Keratinocyte (primary cell): ENCODE measurements around the gene SLC44A5. TPM values are rescaled to one million over a fixed set of nuclear protein-coding genes. Genes with fewer than 3 reads are reported as not detected.

Source experiments
- DNase-seq: peaks from one replicate; pipeline ENCODE4 v3.0.0-alpha.2; 2011; ENCODE audit warnings: low read depth, missing footprints, low spot score
- FAIRE-seq: peaks from 2 replicates; lab custom pipeline; 2011; peaks lifted over from hg19 to GRCh38; lab: Jason Lieb, UNC
- H2AFZ ChIP-seq: 2 replicates; pipeline ENCODE4 v1.6.0; 2012; ENCODE audit warnings: low read length, control low read depth, inconsistent platforms; ENCODE audit not compliant: control insufficient read depth
- H3K27ac ChIP-seq: 2 replicates; pipeline ENCODE4 v1.5.1; 2011; ENCODE audit warnings: low read length; ENCODE audit not compliant: control insufficient read depth, insufficient read depth
- H3K27me3 ChIP-seq: 3 replicates; pipeline ENCODE4 v1.6.0; 2011; ENCODE audit warnings: low read length; ENCODE audit not compliant: control insufficient read depth, insufficient read depth; ENCODE audit errors: extremely low read depth
- H3K36me3 ChIP-seq, 2 experiments: 2 replicates in 1 of 2; 3 replicates in 1 of 2; pipeline ENCODE4 v1.5.1; 2011; ENCODE audit warnings: low read length in 2 of 2, mild to moderate bottlenecking in 1 of 2; ENCODE audit not compliant: control insufficient read depth in 2 of 2, insufficient read depth in 2 of 2; ENCODE audit errors: extremely low read depth in 1 of 2
- H3K4me1 ChIP-seq: 3 replicates; pipeline ENCODE4 v1.5.1; 2011; ENCODE audit warnings: low read length; ENCODE audit not compliant: control insufficient read depth, insufficient read depth; ENCODE audit errors: extremely low read depth
- H3K4me2 ChIP-seq: 3 replicates; pipeline ENCODE4 v1.6.0; 2011; ENCODE audit warnings: low read depth, low read length; ENCODE audit not compliant: control insufficient read depth, insufficient read depth; ENCODE audit errors: extremely low read depth
- H3K4me3 ChIP-seq, 3 experiments: fragments of 200-600 bp in 1 of 3; sonication (generic) in 1 of 3; 2 replicates in 2 of 3; 3 replicates in 1 of 3; pipeline ENCODE4 v1.5.1; 2011 to 2016; ENCODE audit warnings: low read length in 3 of 3, mild to moderate bottlenecking in 3 of 3, control low read depth in 2 of 3, inconsistent platforms in 1 of 3, low read depth in 1 of 3, mixed read lengths in 1 of 3, mixed run types in 1 of 3, moderate library complexity in 1 of 3; ENCODE audit not compliant: control insufficient read depth in 2 of 3, insufficient read depth in 2 of 3; ENCODE audit errors: extremely low read depth in 1 of 3
- H3K79me2 ChIP-seq: 2 replicates; pipeline ENCODE4 v1.6.0; 2012; ENCODE audit warnings: low read length; ENCODE audit not compliant: control insufficient read depth, insufficient read depth
- H3K9ac ChIP-seq: 3 replicates; pipeline ENCODE4 v1.6.0; 2011; ENCODE audit warnings: low read length; ENCODE audit not compliant: control insufficient read depth, insufficient read depth; ENCODE audit errors: extremely low read depth
- H3K9me1 ChIP-seq: 3 replicates; pipeline ENCODE4 v1.6.0; 2011; ENCODE audit warnings: low read length; ENCODE audit not compliant: control insufficient read depth, insufficient read depth; ENCODE audit errors: extremely low read depth
- H3K9me3 ChIP-seq: 2 replicates; pipeline ENCODE4 v1.5.1; 2012; ENCODE audit warnings: low read depth, low read length; ENCODE audit not compliant: control insufficient read depth
- H4K20me1 ChIP-seq: 3 replicates; pipeline ENCODE4 v1.6.0; 2011; ENCODE audit warnings: low read length; ENCODE audit not compliant: control insufficient read depth, insufficient read depth; ENCODE audit errors: extremely low read depth
- EZH2 ChIP-seq: IDR thresholded peaks from one replicate; pipeline ENCODE4 v1.6.1; 2012; ENCODE audit warnings: inconsistent platforms, mild to moderate bottlenecking, low read length, moderate library complexity
- dilution Hi-C: fragments of 300-500 bp; cut with MboI; formaldehyde crosslinking; loops from one replicate; pipeline ENCODE4 v1.7.0; 2020; ENCODE audit warnings: low sequenced_read_pairs; ENCODE audit not compliant: extremely low pct_ligation_motif_present
- polyA plus RNA-seq, 5 experiments: library from polyadenylated mRNA; depleted of rRNA in 3 of 5; stranded (reverse) in 3 of 5; stranded (forward) in 1 of 5; unstranded in 1 of 5; fragments of >200 nt; gene quantifications; 1 replicate in 1 of 5; 2 replicates in 3 of 5; 3 replicates in 1 of 5; pipeline versions ENCODE4 v1.2.1 to v1.2.3, GENCODE V29; 2011 to 2012; ENCODE audit warnings: missing spikeins in 2 of 5, low read depth in 1 of 5, low replicate concordance in 1 of 5
- TF ChIP-seq, protein P1 (sequence below), 3 experiments: IDR thresholded peaks in 1 of 3; conservative IDR thresholded peaks in 1 of 3; optimal IDR thresholded peaks in 1 of 3; 2 replicates in 2 of 3; 3 replicates in 1 of 3; pipeline versions ENCODE3 to v1.5.1; 2011; ENCODE audit warnings: low read length in 3 of 3, mild to moderate bottlenecking in 3 of 3, moderate library complexity in 2 of 3, control low read depth in 1 of 3, inconsistent platforms in 1 of 3; ENCODE audit not compliant: insufficient read depth in 2 of 3; ENCODE audit errors: extremely low read depth in 1 of 3

SLC44A5 gene
- polyA plus RNA-seq, 1 donor (not counting 4 experiments of a cell fraction or from before 2014, with no cell fraction given), result 0.72 TPM

DNA sequence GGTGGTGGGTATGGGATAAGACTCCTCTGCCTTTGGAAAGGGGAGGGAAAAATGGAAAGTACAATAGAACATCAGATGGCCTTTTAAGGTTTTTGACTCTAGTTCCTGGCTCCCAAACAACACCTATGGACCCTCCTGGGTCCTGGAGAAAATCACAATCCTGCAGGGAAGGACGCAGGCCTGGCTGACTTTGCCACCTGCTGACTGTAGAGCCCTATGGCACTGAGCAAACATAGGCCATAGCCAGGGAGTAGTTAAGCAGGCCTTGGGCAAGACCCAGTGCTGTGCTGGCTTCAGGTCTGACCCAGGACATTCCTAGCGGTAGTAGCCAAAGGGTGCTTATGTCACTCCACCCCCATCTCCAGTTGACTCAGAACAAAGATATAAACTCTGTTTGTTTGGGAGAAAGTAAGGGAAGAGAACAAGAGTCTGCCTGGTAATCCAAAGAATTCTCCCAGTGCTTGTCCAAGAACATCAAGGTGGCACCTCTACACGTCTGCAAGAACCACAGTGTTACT, 149.0 kb downstream of the SLC44A5 start:
- Histone ChIP-seq H2AFZ (no peak overlapping the region), H3K9ac (no peak overlapping the region), H3K36me3 (no peaks in the 10 kb centered on the region), H4K20me1 (no peaks in the 10 kb centered on the region), H3K4me2 (no peak overlapping the region), H3K79me2 (no peaks in the 10 kb centered on the region), H3K9me1 (no peaks in the 10 kb centered on the region), H3K27ac (no peak overlapping the region), H3K9me3 (no peaks in the 10 kb centered on the region), H3K4me3 (no peak overlapping the region), H3K27me3 (no peaks in the 10 kb centered on the region), H3K4me1 (no peaks in the 10 kb centered on the region)
- no peak for TF ChIP-seq EZH2
- TF ChIP-seq, protein P1, sequence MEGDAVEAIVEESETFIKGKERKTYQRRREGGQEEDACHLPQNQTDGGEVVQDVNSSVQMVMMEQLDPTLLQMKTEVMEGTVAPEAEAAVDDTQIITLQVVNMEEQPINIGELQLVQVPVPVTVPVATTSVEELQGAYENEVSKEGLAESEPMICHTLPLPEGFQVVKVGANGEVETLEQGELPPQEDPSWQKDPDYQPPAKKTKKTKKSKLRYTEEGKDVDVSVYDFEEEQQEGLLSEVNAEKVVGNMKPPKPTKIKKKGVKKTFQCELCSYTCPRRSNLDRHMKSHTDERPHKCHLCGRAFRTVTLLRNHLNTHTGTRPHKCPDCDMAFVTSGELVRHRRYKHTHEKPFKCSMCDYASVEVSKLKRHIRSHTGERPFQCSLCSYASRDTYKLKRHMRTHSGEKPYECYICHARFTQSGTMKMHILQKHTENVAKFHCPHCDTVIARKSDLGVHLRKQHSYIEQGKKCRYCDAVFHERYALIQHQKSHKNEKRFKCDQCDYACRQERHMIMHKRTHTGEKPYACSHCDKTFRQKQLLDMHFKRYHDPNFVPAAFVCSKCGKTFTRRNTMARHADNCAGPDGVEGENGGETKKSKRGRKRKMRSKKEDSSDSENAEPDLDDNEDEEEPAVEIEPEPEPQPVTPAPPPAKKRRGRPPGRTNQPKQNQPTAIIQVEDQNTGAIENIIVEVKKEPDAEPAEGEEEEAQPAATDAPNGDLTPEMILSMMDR (optimal IDR thresholded peaks at IDR 0.05 in 1 of 3, IDR thresholded peaks at IDR 0.05 in 1 of 3, conservative IDR thresholded peaks at IDR 0.05 in 1 of 3; ENCODE audit: extremely low read depth in 1 of 3, insufficient read depth in 2 of 3, low read length in 3 of 3), result no peak
- FAIRE-seq, result no peak
- DNase-seq, result no peak
- dilution Hi-C loops, result no loop called here

DNA sequence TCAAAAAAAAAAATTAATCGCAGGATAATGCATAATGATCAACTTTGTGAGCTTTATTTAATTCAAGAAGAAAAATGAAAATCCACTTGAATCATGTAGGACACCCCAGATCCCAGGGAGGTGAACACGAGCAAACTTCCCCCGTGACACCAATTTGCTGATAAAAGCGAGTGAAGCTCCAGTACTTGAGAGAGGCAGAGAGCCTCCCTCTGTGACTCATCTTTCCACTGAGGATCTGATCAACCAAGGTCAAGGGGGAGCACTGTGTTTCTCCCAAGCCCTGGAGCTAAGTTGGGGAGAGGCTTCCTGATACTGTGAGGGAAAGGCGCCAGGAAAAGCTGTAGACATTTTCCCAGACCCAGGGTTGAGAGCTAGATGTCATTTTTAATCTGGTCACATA, 160.9 kb downstream of the SLC44A5 start:
- no peak overlapping the region for H3K9ac ChIP-seq
- dilution Hi-C loops, result no loop called here
- FAIRE-seq (no peak), DNase-seq (no peak)
- no peak overlapping the region for H3K4me2 ChIP-seq
- no peaks in the 10 kb centered on the region for H3K79me2 ChIP-seq
- no peaks in the 10 kb centered on the region for H3K27me3 ChIP-seq
- no peaks in the 10 kb centered on the region for H3K4me1 ChIP-seq
- no peak overlapping the region for H3K4me3 ChIP-seq
- H4K20me1 ChIP-seq, result no peaks in the 10 kb centered on the region
- TF ChIP-seq, protein P1 (optimal IDR thresholded peaks at IDR 0.05 in 1 of 3, IDR thresholded peaks at IDR 0.05 in 1 of 3, conservative IDR thresholded peaks at IDR 0.05 in 1 of 3; ENCODE audit: extremely low read depth in 1 of 3, insufficient read depth in 2 of 3, low read length in 3 of 3), result no peak
- TF ChIP-seq EZH2, result no peak
- H3K9me3 ChIP-seq, result peaks cover 1% of the 10 kb centered on the region
- no peaks in the 10 kb centered on the region for H3K9me1 ChIP-seq
- H3K36me3 ChIP-seq, result no peaks in the 10 kb centered on the region
- no peak overlapping the region for H2AFZ ChIP-seq
- H3K27ac ChIP-seq, result no peak overlapping the region
